ENCODE data around the gene KCNV2.
"Not testable (repeated sequence)": the region's sequence is repeated elsewhere in the genome, so short reads cannot be mapped to it uniquely, and the experiment has no call there.

Gene KCNV2

GRCh38 chr9:2717385-2717784 lies at the start of gene KCNV2:
TSS of gene KCNV2 (plus strand) at chr9:2717510. CDS start at chr9:2717740, 230 bp downstream.
- no peak for DNase-seq

DNA sequence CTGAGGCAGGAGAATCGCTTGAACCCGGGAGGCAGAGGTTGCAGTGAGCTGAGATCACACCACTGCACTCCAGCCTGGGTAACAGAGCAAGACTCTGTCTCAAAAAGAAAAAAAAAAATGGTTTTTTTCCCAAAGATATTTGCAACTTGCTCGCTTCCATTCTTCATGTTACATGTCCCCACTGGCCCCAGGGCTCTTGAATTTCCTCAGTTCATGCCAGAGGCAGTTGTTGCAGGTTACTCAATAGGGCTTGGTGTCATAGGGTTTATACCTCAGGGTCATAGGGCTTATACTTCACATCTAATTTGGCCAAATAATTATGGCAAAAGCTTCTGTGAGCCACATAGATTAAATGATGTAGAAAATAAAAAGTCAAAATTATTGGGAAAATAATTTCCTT lies 44.1 kb upstream of the KCNV2 start:
- no peak for DNase-seq

DNA sequence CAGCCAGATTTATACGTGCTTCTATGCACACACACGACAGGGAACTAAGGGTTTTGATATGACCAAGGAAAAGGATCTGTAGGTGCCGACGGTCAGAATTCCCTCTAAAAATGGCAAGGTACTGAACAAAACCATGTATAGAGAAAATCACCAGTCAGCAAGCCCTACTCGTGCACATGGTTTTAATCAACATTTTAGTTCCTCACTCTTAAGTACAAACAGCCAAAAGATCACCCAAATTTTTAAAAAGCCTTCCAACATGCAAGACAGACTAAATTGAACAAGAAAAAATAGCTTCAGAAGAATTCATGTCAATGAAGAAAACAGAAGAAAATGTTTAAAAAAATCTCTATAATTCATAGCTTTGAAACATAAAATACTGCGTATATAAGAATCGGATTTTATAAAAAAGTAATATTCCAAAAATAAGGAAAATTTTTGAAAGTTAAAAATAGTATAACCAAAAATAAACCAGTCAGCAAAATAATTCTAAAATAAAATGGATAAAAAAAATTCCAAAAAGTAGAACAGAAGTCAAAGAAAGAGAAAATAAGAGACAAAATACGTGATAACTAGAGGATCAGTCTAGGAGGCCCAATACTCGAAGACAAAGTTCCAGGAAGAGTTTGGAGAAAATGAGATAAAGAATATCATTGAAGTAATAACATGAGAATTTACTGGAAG lies 43.0 kb upstream of the KCNV2 start:
- DNase-seq = no peak

DNA sequence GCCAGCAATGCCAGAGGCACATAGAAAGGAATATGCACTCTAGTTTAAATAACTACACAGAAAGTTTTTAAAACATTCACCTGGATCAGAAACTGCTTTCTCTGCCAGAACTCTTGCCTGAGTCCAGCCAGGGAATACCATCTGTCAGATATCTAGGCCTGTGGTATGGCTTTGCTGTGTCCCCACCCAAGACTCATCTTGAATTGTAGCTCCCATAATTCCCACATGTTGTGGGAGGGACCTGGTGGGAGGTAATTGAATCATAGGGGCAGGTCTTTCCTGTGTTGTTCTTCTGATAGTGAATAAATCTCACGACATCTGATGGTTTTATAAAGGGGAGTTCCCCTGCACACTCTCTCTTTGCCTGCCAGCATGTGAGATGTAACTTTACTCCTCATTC lies 41.5 kb upstream of the KCNV2 start:
- no peak for DNase-seq

- no peak for DNase-seq
These were observed 40.8 kb upstream of the KCNV2 start for GRCh38 chr9:2676466-2676865.

DNA sequence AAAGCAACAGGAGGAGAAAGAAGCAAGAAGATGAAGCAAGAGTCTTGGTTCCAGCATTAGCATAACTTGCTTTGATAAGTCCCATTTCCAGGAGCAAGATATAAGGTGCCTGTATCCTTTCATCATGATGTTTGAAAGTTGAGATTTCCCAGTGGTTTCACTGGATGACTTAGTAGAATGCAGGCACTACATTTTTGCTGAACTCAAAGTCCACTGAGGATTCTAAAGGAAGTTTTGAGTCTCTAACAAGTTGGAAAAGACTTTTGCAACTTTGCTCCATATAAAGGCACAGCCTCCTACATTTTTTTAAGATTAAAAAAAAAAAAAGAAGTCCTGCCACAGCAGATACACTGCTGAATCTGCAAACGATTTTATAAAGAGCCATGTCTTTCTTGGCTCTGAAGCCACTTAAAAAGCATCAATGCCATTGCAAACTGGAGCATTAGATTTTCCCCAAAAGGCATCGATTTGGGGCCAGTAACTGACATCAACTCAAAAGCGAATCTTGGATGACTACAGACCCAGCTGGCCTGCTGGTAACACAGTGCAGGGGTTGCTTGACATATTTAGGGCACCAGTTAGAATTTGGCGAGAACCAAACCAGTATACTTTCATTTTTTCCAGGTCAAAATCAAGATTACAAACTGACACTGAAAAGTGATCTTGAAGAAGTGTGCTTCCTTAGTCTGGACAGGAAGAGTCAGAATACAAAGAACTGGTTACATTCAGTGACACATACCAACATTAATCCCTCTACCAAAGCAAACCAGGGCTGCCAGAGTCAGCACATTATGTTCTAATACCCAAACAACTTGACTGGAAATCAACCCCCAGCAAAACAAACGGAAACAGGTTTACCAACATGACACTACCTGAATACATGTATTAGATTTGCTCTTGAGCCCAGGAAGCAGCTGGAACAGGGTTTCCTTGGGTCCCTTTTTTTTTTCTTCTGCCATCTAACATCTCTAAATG lies 39.1 kb upstream of the KCNV2 start:
- no peak for DNase-seq

DNA sequence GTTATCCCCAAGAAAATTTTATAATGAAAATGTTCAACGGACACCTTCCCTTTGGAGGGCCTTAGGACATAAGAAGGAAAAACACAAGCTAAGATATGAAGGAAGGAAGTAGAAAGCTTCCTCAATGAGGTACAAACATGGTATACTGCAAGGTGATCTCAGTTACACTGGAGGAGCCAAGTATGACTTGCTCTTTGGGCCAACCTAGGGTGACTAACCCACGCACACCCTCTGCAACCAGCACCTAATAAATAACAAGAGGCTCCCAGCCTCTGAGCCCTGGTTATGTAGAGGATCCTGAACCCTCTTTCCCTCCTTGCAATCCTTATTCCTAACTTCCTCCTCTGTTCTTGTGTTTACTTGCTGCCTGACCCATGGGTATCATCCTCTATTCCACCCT lies 38.3 kb upstream of the KCNV2 start:
- DNase-seq = no peak

DNA sequence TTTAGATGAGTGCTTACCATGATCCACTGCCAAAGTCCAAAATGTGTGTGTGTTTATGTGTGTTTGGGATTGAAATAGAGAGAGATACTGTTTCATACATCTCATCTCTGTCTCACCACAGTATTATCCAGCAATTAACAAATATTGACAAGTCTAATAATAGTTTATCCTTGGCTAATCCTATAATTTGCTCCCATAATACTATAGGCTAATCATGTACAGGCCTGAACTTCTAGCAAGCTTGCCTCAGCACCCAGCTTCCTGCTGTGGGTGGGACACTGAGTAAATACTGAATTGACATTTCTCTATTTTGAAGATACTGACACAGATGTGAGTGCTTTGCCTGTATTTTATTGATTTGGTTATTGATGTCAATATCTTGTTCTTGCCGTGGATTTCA lies 35.3 kb upstream of the KCNV2 start:
- no peak for DNase-seq

- no peak for DNase-seq
These were observed 30.4 kb upstream of the KCNV2 start for GRCh38 chr9:2686911-2687310.

DNA sequence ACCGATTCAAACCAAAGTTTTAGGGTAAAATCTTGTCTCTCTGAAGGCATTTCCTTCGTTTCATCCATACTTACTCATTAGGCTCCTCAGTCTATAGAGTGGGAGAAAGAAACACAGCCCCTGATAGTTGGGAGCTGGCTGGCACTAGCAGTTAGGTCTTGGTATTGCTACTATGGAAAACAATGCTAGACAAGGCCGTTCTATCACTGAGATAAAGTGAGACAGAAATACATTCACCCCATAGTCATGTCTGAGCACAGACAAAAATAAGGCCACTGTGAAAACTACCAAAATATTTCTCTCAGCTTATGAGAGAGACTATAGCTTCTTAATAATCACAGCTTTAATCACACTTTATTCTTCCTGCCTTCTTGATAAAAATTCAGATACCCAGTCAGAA lies 28.7 kb upstream of the KCNV2 start:
- DNase-seq = no peak

GRCh38 chr9:2691212-2691611 lies 26.1 kb upstream of the KCNV2 start:
- no peak for DNase-seq

DNA sequence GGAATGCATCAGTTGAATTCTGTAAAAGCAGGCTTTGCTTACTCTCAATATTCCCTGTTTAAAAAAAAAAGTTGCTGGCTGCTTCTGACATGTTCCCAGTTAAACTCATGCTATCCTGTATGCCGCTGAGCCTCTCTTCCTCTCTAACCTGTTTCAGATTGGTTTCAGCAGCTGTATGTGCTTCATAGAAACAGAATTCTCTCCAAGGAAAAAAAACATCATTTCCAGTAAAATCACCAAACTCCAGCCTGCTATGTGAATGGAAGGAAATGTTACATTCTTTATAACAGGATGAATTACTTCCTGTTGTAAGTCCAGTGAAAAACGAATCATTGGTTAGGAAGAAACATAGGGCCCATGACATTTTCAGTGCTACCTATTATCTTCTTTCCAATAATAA lies 25.7 kb upstream of the KCNV2 start:
- DNase-seq = no peak

DNA sequence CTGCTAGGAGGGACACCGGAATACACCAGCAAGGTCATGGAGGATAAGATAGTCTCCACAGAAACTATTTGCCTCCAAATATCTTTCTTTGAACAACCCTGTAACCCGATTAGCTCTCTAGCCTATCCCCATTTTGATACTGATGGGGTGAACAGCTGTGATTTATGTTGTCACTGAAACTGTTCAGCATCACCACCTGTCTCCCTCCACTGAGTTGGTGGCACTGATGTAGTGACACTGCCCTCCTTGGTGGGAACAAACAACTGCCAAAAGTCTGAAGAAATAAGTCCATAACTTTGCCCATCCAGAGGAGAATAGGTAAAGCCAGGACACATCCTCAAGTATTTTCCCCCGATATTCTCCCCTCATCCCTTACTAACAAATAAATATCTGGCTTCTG lies 24.3 kb upstream of the KCNV2 start:
- no peak for DNase-seq

GRCh38 chr9:2697492-2697891 lies 19.8 kb upstream of the KCNV2 start:
- no peak for DNase-seq

- no peak for DNase-seq
These were observed 16.9 kb upstream of the KCNV2 start for GRCh38 chr9:2700398-2700797.

DNA sequence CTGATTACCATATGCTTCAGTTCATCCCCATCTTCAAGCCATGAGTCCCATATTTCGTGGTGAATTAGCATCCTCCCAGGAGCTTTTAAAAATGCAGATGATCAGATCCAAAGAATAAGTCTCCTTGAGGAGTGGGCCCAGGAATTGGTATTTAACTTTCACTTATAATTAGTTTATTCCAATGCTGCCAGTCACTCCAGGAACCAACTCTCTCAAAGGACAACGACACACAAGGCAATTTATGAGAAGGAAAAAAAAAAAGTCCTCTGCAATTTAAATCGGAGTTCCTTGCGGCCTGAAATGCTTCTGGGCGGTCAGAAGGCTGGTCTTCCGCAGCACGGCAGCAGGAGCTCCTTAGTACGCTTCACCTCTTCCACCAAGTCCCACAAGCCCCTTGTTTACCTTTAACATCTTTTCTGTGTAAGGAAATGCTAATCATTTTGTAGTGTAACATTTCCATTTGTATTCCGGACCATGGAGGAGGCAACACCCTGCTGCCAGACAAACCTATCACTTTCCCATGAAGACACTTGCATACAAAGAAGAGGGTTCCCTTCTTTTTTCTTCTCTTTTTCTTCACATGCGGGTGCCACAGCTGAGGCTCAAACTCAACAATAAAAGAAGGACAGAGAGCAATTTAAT lies 16.3 kb upstream of the KCNV2 start:
- DNase-seq = no peak

DNA sequence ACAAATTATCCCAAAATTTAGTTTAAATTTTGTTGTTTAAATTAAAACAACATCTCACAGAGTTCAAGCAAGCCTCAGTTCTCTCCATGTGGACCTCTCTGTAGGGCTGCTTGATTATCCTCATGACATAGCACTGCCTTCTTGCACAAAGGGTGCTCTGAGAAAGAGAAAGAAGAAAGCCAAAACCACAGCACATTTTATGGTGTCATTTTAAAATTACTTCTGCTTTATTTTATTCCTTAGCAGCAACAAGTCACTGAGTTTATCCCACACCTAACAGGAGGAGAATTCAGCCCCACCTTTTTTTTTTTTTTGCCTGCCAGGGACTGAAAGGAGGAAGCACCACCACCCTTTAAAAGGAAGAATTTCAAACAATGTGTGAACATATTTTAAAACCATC lies 12.8 kb upstream of the KCNV2 start:
- no peak for DNase-seq

GRCh38 chr9:2707256-2707655 lies 10.1 kb upstream of the KCNV2 start:
- DNase-seq = not testable (repeated sequence)

- no peak for DNase-seq
These were observed 7.6 kb upstream of the KCNV2 start for GRCh38 chr9:2709645-2710101.

DNA sequence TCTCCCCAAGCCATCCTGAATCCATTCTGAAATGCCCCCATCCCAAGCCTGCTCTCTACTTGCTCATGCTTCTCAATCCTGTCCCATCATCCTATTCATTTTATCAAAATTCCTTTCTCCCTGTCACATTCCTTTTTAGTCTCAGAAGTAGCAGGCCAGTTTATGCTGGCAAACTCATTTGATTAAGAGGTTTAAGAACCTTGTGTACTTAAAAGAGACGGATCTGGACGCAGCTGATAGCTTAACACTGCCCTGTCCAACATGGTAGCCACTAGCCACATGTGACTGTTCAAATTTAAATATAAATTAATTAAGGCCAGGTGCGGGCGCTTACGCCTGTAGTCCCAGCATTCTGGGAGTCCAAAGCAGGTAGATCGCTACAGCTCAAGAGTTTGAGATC lies 5.6 kb upstream of the KCNV2 start:
- no peak for DNase-seq

GRCh38 chr9:2718001-2718697 lies 839 bp downstream of the KCNV2 start:
- DNase-seq = no peak

DNA sequence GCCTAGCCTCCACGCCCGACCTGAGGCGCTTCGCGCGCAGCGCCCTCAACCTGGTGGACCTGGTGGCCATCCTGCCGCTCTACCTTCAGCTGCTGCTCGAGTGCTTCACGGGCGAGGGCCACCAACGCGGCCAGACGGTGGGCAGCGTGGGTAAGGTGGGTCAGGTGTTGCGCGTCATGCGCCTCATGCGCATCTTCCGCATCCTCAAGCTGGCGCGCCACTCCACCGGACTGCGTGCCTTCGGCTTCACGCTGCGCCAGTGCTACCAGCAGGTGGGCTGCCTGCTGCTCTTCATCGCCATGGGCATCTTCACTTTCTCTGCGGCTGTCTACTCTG lies 1.4 kb downstream of the KCNV2 start:
- no peak for DNase-seq

GRCh38 chr9:2720179-2720654 lies 2.9 kb downstream of the KCNV2 start:
- no peak for DNase-seq

All from stimulated activated CD4-positive, alpha-beta T cell treated with anti-CD3 and anti-CD28 coated beads, Interleukin-4, amount 100 ng/mL, for 4 hours (primary cell).